ENCODE data around the gene SLC16A9.
"Not testable (repeated sequence)": the region's sequence is repeated elsewhere in the genome, so short reads cannot be mapped to it uniquely, and the experiment has no call there.

The SLC16A9 gene

GRCh38 chr10:59644841-59645240, 64.8 kb downstream of the SLC16A9 start:
- H3K4me1 Mint-ChIP-seq: no peaks in the 10 kb centered on the region
- H3K9me3 Mint-ChIP-seq: peaks cover 13% of the 10 kb centered on the region
- no peak for DNase-seq (ENCODE audit: low spot score in 2 of 2)
- H3K27me3 Mint-ChIP-seq: no peaks in the 10 kb centered on the region
- no peak for ATAC-seq (ENCODE audit: low read depth)
- peaks cover 3% of the 10 kb centered on the region for H3K36me3 Mint-ChIP-seq
- no peak overlapping the region for H3K27ac Mint-ChIP-seq
- no peak overlapping the region for H3K4me3 Mint-ChIP-seq

DNA sequence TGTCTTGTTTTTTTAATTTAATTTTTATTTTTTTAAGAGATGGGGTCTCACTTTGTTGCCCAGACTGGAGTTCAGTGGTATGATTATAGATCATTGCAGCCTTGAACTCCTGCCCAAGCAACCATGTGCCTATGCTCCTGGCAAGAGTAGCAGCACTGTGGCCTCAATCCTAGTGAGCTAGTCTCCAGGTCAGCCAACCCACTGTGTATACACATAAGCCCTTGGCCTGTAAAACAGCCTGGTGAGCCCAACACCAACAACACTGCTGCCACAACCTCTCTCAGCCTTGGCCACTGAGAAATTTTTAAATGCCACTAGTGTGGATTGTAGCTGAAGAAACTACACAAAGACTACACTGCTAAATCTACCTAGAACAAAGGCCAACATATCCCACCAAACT, 68.0 kb downstream of the SLC16A9 start:
- not testable (repeated sequence) for H3K4me1 Mint-ChIP-seq; H3K36me3 Mint-ChIP-seq; H3K27ac Mint-ChIP-seq; H3K27me3 Mint-ChIP-seq; DNase-seq (ENCODE audit: low spot score in 2 of 2); ATAC-seq (ENCODE audit: low read depth); H3K4me3 Mint-ChIP-seq
- H3K9me3 Mint-ChIP-seq: peaks cover 16% of the 10 kb centered on the region

DNA sequence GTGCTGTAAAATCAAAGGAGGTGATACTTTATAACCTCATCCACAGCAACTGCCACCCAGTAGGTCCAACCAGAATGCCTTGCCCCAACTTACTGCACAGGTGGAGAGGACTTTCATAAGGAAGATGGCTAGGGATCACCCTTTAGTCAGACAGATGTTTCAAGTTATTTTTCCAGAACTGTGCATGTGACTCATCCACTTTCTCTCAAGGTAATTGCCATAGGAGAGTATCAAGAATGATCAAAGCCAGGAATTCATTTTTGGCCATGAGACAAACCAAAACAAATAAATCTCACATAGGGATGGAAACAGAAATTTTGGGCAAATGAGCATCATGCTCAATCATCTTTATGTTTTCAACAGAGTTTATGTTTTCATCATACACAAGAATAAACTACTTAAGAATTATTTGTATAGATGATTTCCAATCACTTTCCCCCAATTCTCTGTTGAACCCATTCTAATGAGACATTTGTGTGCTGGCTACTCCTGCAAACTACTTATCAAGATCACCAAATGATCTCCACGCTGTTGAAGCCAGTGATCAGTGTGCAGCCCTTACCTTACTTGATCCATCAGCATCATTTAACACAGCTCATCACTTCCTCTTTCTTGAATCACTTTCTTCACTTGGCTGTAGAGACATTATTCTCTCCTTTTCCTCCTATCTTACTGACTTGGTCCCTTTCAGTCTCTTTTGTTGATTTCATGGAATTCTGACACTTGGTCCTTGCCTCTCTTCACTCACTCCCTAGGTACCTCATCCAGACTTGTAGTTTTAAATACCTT, 74.0 kb downstream of the SLC16A9 start:
- no peaks in the 10 kb centered on the region for H3K4me1 Mint-ChIP-seq
- peaks cover 11% of the 10 kb centered on the region for H3K27me3 Mint-ChIP-seq
- H3K4me3 Mint-ChIP-seq: no peak overlapping the region
- peaks cover 2% of the 10 kb centered on the region for H3K36me3 Mint-ChIP-seq
- H3K27ac Mint-ChIP-seq: no peak overlapping the region
- ATAC-seq (ENCODE audit: low read depth): no peak
- H3K9me3 Mint-ChIP-seq: peaks cover 2% of the 10 kb centered on the region
- no peak for DNase-seq (ENCODE audit: low spot score in 2 of 2)

GRCh38 chr10:59634102-59634501, 75.5 kb downstream of the SLC16A9 start:
- Mint-ChIP-seq H3K27me3 (peaks cover 12% of the 10 kb centered on the region), H3K4me3 (no peak overlapping the region), H3K9me3 (peaks cover 2% of the 10 kb centered on the region), H3K27ac (no peak overlapping the region), H3K4me1 (no peaks in the 10 kb centered on the region), H3K36me3 (peaks cover 2% of the 10 kb centered on the region)
- DNase-seq (ENCODE audit: low spot score in 2 of 2): no peak
- ATAC-seq (ENCODE audit: low read depth): no peak

DNA sequence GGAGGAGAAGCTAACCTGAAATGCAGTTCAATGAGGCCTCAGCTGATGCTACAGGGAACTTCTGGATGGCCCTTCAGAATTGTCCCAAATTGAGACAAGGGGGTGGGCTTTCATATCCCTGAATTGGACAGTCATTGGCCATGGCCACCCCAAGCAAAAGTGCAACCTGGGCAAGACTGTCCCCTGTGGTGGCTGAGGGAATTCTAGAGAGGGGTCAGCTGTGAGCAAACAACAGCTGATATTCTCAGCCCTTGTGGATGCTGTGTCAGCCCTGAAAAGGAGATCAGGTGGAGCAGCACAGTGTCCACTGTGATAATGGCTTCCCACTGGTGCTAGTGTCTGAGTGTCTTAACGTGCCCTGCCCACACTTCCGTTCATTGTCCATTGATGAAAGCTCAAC, 76.6 kb downstream of the SLC16A9 start:
- H3K4me1 Mint-ChIP-seq: no peaks in the 10 kb centered on the region
- H3K4me3 Mint-ChIP-seq: no peak overlapping the region
- DNase-seq (ENCODE audit: low spot score in 2 of 2) (no peak), ATAC-seq (ENCODE audit: low read depth) (no peak)
- H3K36me3 Mint-ChIP-seq: peaks cover 2% of the 10 kb centered on the region
- no peak overlapping the region for H3K27ac Mint-ChIP-seq
- peaks cover 2% of the 10 kb centered on the region for H3K9me3 Mint-ChIP-seq
- peaks cover 13% of the 10 kb centered on the region for H3K27me3 Mint-ChIP-seq

DNA sequence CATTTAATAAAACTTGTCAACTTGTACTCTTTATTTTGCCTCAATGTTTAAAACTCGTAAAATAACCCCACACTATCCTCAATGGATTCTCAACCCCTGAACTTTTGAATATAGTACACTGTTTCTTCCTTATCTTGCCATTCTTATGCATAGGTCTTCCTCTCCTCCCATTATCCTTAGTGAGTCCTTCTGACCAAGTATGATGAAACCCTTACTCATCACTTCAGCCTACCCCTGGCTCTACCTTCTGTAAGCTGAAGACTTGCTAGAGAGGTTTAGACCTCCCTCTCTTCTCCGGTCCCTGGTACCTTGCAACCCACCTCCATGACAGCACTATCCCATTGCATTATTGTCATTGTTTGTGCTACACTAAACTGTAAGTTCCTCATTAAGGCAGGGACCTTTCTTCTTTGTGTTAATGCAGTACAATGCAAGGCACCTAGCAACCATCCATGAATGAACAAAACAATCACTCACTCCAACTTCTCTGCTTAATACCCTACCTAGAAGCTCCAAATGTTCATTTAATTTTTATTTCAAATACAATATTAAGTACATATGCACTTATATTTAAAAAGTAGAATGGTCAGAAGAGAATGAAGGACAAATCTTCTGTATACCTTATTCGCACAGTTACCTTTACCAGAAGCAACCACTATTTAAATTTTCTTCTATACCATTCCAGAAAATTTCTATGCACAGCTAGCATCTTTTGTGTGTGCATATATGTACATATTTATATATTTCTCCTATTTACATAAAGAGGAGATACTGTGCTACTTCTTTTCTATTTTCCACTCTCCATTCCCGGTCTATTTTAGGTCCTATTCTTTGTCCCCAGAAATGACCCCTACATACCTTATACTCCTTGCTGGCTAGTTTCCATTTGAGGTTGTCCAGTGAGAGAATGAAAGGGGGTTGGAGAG, 77.5 kb downstream of the SLC16A9 start:
- no peaks in the 10 kb centered on the region for H3K4me1 Mint-ChIP-seq
- peaks cover 12% of the 10 kb centered on the region for H3K27me3 Mint-ChIP-seq
- DNase-seq (ENCODE audit: low spot score in 2 of 2): no peak
- no peak overlapping the region for H3K4me3 Mint-ChIP-seq
- H3K9me3 Mint-ChIP-seq: peaks cover 2% of the 10 kb centered on the region
- peaks cover 2% of the 10 kb centered on the region for H3K36me3 Mint-ChIP-seq
- no peak overlapping the region for H3K27ac Mint-ChIP-seq
- no peak for ATAC-seq (ENCODE audit: low read depth)

DNA sequence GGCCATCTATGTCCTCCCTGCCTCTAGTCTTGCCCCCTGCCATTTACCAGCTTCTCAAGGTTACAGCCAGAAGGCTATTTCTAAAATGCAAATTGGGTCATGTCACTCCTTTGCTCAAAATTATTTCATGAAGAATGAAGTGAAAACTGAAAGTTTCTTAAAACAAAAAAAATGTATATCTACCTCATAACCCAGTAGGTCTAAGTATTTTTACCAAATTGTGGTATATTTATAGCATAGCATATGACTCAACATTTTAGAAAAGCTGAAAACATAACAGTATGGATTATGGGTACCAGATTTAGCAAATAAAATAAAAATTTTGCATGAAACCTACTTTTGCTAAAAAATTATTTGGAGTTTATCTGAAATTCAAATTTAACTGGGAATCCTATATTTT, 78.4 kb downstream of the SLC16A9 start:
- H3K27ac Mint-ChIP-seq: no peak overlapping the region
- no peaks in the 10 kb centered on the region for H3K9me3 Mint-ChIP-seq
- ATAC-seq (ENCODE audit: low read depth) (no peak), DNase-seq (ENCODE audit: low spot score in 2 of 2) (no peak)
- no peaks in the 10 kb centered on the region for H3K4me1 Mint-ChIP-seq
- H3K27me3 Mint-ChIP-seq: peaks cover 10% of the 10 kb centered on the region
- H3K36me3 Mint-ChIP-seq: no peaks in the 10 kb centered on the region
- H3K4me3 Mint-ChIP-seq: no peak overlapping the region

GRCh38 chr10:59628965-59629364, 80.7 kb downstream of the SLC16A9 start:
- H3K27ac Mint-ChIP-seq: no peak overlapping the region
- H3K36me3 Mint-ChIP-seq: no peaks in the 10 kb centered on the region
- no peak for ATAC-seq (ENCODE audit: low read depth)
- H3K4me1 Mint-ChIP-seq: peaks cover 3% of the 10 kb centered on the region
- peaks cover 7% of the 10 kb centered on the region for H3K27me3 Mint-ChIP-seq
- DNase-seq (ENCODE audit: low spot score in 2 of 2): no peak
- no peaks in the 10 kb centered on the region for H3K9me3 Mint-ChIP-seq
- H3K4me3 Mint-ChIP-seq: no peak overlapping the region

GRCh38 chr10:59628456-59628855, 81.2 kb downstream of the SLC16A9 start:
- Mint-ChIP-seq H3K27ac (no peak overlapping the region), H3K9me3 (no peaks in the 10 kb centered on the region), H3K4me1 (peaks cover 3% of the 10 kb centered on the region), H3K4me3 (no peak overlapping the region), H3K36me3 (no peaks in the 10 kb centered on the region), H3K27me3 (peaks cover 7% of the 10 kb centered on the region)
- ATAC-seq (ENCODE audit: low read depth): no peak
- no peak for DNase-seq (ENCODE audit: low spot score in 2 of 2)

- Mint-ChIP-seq H3K27me3 (peaks cover 5% of the 10 kb centered on the region), H3K4me1 (peaks cover 3% of the 10 kb centered on the region), H3K9me3 (no peaks in the 10 kb centered on the region), H3K36me3 (no peaks in the 10 kb centered on the region), H3K4me3 (no peak overlapping the region), H3K27ac (no peak overlapping the region)
- ATAC-seq (ENCODE audit: low read depth) (no peak), DNase-seq (ENCODE audit: low spot score in 2 of 2) (no peak)
Observed at GRCh38 chr10:59627366-59628018, 82.2 kb downstream of the SLC16A9 start.

GRCh38 chr10:59626523-59626869, 83.2 kb downstream of the SLC16A9 start:
- Mint-ChIP-seq H3K9me3 (no peaks in the 10 kb centered on the region), H3K36me3 (no peaks in the 10 kb centered on the region), H3K27ac (no peak overlapping the region), H3K4me1 (peaks cover 3% of the 10 kb centered on the region), H3K27me3 (peaks cover 2% of the 10 kb centered on the region), H3K4me3 (no peak overlapping the region)
- no peak for DNase-seq (ENCODE audit: low spot score in 2 of 2)
- ATAC-seq (ENCODE audit: low read depth): no peak

GRCh38 chr10:59625721-59626522, 83.7 kb downstream of the SLC16A9 start:
- H3K9me3 Mint-ChIP-seq: no peaks in the 10 kb centered on the region
- H3K27ac Mint-ChIP-seq: no peak overlapping the region
- no peak overlapping the region for H3K4me3 Mint-ChIP-seq
- DNase-seq (ENCODE audit: low spot score in 2 of 2): peak; percentile 49 to 68
- ATAC-seq (ENCODE audit: low read depth): peak; percentile 90
- H3K4me1 Mint-ChIP-seq: peaks cover 3% of the 10 kb centered on the region
- H3K27me3 Mint-ChIP-seq: peaks cover 3% of the 10 kb centered on the region
- no peaks in the 10 kb centered on the region for H3K36me3 Mint-ChIP-seq

DNA sequence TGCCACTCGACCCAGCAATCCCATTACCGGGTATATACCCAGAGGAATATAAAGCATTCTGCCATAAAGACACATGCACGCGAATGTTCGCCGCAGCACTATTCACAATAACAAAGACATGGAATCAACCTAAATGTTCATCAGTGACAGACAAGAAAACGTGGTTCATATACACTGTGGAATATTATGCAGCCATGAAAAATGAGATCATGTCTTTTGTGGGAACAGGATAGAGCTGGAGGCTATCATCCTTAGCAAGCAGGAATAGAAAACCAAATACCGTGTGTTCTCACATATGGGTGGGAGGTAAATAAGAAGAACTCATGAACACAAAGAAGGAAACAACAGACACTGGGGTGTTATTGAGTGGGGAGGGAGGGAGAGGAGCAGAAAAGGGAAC, 84.7 kb downstream of the SLC16A9 start:
- Mint-ChIP-seq H3K27me3 (peaks cover 3% of the 10 kb centered on the region), H3K4me3 (no peak overlapping the region), H3K9me3 (no peaks in the 10 kb centered on the region), H3K4me1 (peaks cover 3% of the 10 kb centered on the region), H3K36me3 (no peaks in the 10 kb centered on the region), H3K27ac (no peak overlapping the region)
- ATAC-seq (ENCODE audit: low read depth) (no peak), DNase-seq (ENCODE audit: low spot score in 2 of 2) (no peak)

All from memory B cell (primary cell).